ENCODE measurements around the gene DCP1B.

DCP1B gene

GRCh38 chr12:2017546-2018337 lies 13.5 kb upstream of the DCP1B start:
- no peak for DNase-seq (ENCODE audit: low read depth)

GRCh38 chr12:2016862-2017545 lies 12.7 kb upstream of the DCP1B start:
- no peak for DNase-seq (ENCODE audit: low read depth)

- no peak for DNase-seq (ENCODE audit: low read depth)
These were observed 10.0 kb upstream of the DCP1B start for GRCh38 chr12:2014231-2014630.

DNA sequence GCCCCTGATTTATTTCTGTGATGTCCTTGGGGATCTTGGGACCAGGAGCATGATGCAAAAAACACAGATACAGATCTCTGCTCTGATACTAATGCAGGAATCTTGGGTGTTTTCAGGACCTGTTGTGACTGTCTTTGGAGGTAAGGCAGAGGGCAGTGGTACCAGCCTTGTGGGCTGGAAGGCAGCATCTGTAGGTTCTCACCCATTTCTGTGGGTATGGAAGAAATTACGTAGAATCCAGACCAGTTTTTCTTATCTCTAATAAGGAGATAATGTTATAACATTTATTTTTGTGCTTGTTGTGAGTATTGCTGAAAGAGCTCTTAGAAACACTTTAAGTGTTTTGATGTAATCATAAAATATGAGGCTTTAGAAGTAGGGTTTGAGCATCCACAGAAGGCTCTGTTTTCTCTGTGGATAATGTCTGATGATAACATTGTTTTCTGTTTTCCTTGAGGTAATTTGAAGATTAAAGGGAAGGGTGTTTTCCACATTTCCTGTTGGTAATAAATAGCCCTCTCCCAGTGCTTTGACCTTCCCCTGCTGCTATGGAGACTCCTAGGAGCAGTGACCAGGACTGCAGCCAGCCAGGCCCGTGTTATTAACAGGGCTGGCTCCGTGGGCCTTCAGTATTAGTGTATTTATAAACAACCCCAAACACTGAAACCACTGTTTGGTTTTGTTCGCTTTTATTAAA lies 9.4 kb upstream of the DCP1B start:
- no peak for DNase-seq (ENCODE audit: low read depth)

- no peak for DNase-seq (ENCODE audit: low read depth)
These were observed 8.8 kb upstream of the DCP1B start for GRCh38 chr12:2013086-2013485.

GRCh38 chr12:2011643-2012607 lies 7.7 kb upstream of the DCP1B start:
- DNase-seq (ENCODE audit: low read depth) = no peak

GRCh38 chr12:2009623-2010022 lies 5.4 kb upstream of the DCP1B start:
- no peak for DNase-seq (ENCODE audit: low read depth)

GRCh38 chr12:2008677-2009076 lies 4.4 kb upstream of the DCP1B start:
- no peak for DNase-seq (ENCODE audit: low read depth)

DNA sequence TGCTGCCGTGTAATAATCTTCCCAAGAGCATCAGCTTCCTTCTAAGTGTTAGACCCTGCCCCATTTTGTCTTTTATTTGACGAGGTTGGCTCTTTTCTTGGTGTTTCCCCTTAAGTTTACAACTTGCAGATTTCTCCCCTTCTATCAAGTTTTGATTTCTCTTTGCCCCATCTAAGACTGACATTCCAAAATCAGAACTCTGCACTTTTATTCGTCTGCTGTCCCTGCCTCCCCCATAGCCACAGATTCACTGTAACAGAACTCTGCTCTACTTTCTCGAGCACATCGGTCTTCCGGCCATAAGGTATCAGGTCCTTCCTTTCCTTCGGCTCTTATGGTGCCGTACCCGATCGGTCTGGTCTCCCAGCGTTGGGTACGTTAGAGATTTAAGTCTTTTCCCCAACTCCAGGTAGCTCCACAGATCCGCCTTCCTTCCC lies 563 bp downstream of the DCP1B start:
- no peak for DNase-seq (ENCODE audit: low read depth)

GRCh38 chr12:1995205-1995896 lies 8.9 kb downstream of the DCP1B start:
- DNase-seq (ENCODE audit: low read depth) = no peak

GRCh38 chr12:1994429-1995143 lies 9.7 kb downstream of the DCP1B start:
- DNase-seq (ENCODE audit: low read depth) = no peak

DNA sequence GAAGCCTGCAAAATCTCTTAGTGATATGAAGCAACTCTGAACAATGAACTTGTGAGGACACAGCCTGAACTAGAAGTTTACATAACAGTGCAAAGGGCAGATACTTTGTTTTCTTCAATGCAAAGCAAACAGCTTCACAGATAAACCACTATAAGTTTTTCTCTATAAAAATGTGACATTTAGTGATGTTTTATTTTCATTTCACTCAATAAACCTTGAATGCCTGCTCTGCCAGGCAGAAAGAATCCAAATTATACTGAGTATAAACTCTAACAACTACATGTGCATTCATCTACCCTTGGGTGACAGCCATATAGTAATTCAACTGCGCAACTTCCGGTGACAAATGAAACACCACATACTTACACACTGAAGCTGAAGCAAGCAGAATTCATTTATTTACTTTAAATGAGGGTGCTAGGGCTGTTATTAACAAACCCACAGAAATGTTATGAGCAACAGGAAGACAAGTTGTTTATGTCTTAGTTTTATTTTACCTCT lies 10.3 kb downstream of the DCP1B start:
- no peak for DNase-seq (ENCODE audit: low read depth)

GRCh38 chr12:1993341-1993740 lies 10.9 kb downstream of the DCP1B start:
- no peak for DNase-seq (ENCODE audit: low read depth)

DNA sequence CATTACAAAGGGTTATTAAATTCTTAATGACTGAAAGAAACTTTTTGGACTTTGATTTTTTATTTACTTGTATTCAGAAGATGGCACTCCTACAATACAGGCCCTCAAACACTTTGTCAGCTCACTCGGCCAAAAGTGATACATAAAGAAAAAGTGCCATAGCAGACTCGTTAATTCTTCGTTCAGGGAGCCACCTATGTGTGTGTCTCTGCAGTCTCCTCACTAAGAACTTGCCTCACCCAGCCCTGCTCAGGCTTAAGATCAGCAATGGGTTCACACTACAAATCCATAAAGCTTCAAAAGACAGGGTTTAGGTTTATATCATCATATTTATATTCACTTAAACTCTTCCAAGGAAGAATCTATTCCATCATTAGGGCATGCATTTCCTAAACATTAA lies 11.5 kb downstream of the DCP1B start:
- no peak for DNase-seq (ENCODE audit: low read depth)

DNA sequence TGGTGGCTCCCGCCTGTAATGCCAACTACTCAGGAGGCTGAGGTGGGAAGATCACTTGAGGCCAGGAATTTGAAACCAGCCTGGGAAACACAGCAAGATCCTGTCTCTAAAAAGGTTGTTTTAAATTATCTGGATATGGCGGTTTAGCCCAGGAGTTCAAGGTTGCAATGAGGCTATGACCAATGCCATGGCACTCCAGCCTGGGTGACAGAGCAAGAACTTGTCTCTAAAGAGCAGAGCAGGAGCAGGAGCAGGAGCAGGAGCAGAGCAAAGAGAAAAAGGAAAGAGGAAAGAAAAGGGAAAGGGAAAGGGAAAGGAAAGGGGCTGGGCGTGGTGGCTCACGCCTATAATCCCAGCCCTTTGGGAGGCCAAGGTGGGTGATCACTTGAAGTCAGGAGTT lies 15.1 kb downstream of the DCP1B start:
- DNase-seq (ENCODE audit: low read depth) = no peak

DNA sequence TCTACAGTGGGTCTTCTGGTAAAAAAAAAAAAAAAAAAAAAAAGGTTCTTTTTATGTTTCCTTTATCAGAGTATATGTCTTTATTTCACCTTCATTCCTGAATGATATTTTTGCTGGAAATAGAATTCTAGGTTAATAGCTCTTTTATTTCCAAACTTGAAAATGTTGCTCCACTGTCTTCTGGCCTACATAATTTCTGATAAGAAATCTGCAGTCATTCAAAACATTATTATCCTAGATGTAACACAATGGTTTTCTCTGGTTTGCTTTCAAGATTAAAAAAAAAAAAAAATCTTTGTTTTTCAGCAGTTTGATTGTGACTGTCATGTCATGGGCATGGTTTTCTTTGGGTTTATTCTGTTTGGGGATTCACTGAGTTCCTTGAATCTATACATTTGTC lies 19.5 kb downstream of the DCP1B start:
- DNase-seq (ENCODE audit: low read depth) = no peak

DNA sequence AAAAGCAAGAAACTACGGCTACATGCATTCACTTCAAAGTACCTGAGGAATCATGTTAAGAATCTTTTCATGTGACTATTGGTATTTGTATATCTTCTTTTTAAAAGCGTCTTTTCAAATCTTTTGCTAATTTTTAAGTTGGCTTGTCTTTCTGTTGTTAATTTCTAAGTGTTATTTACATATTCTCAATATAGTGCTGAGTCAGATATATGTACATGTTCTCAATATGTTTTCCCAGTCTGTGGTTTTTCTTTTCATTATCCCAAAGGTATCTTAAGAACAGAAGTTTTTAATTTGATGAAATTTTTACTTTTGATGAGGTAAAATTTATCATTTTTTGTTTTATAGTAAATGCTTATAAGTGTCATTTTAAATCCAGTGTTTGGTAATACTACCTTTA lies 24.0 kb downstream of the DCP1B start:
- no peak for DNase-seq (ENCODE audit: low read depth)

- DNase-seq (ENCODE audit: low read depth) = no peak
These were observed 26.0 kb downstream of the DCP1B start for GRCh38 chr12:1978078-1978862.

- no peak for DNase-seq (ENCODE audit: low read depth)
These were observed 26.7 kb downstream of the DCP1B start for GRCh38 chr12:1977588-1977987.

- DNase-seq (ENCODE audit: low read depth) = no peak
These were observed 27.1 kb downstream of the DCP1B start for GRCh38 chr12:1977109-1977508.

Measured in stimulated activated CD4-positive, alpha-beta T cell treated with anti-CD3 and anti-CD28 coated beads, Interleukin-2, amount 100 ng/mL, for 4 hours (primary cell).